Measurements from ENCODE around the gene GRIK5. TPM values are rescaled to one million over a fixed set of nuclear protein-coding genes. Genes with fewer than 3 reads are reported as not detected.

The GRIK5 gene
- total RNA-seq, 2 donors from 2014 or later = 22.3 to 24.8 TPM

DNA sequence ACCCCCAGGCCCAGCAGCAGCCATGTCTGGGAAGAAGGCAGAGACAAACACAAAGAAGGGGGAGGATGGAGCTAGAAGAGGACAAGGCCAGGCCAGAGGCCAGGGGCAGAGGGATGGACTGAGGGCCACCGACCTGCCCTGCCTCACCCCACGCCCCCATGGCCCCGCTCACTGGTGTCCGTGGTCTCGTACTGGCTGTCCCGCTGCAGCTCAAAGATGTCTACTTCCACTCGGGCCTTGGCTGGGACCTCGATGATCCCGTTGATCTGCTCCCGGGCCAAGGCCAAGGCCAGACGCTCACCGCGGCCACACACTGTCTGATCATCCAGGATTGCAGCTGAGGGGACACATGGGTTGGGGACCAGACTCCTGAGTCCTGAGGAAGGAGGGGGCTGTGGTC is 5.0 kb downstream of the GRIK5 start:
- Histone ChIP-seq H3K27ac (no peak overlapping the region), H3K27me3 (replicated peaks; ENCODE audit: insufficient read depth) (no peaks in the 10 kb centered on the region), H3K36me3 (peaks cover 13% of the 10 kb centered on the region), H3K4me1 (ENCODE audit: control insufficient read depth in 1 of 2, low read depth in 2 of 2) (peaks cover 3 to 14% of the 10 kb centered on the region in 2 donors), H3K9me3 (no peaks in the 10 kb centered on the region), H3K4me3 (no peak overlapping the region)
- TF ChIP-seq, protein P1, sequence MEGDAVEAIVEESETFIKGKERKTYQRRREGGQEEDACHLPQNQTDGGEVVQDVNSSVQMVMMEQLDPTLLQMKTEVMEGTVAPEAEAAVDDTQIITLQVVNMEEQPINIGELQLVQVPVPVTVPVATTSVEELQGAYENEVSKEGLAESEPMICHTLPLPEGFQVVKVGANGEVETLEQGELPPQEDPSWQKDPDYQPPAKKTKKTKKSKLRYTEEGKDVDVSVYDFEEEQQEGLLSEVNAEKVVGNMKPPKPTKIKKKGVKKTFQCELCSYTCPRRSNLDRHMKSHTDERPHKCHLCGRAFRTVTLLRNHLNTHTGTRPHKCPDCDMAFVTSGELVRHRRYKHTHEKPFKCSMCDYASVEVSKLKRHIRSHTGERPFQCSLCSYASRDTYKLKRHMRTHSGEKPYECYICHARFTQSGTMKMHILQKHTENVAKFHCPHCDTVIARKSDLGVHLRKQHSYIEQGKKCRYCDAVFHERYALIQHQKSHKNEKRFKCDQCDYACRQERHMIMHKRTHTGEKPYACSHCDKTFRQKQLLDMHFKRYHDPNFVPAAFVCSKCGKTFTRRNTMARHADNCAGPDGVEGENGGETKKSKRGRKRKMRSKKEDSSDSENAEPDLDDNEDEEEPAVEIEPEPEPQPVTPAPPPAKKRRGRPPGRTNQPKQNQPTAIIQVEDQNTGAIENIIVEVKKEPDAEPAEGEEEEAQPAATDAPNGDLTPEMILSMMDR (IDR thresholded peaks at IDR 0.05) = no peak
- ATAC-seq (ENCODE audit: insufficient number of reproducible peaks, low FRiP score, low read depth) (no peak), DNase-seq (ENCODE audit: low spot score) (no peak)

DNA sequence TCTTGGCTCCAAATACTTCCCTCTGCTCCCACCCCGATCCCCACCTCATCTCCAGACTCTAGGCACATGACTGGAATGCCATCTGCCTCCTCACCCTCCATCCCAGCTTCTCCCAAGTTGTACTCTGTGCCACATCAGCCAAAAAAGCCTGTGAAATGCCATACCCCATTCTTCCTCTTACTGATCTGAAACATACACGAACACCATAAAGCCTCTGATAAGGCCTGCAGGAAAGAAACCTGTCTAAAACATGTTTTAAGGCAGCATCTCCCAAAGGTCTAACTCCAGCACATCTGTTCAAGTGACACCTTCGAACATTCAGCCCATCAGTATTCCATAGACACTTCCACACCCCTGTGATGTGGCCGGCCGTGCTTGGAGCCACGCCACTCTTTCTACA is 5.6 kb downstream of the GRIK5 start:
- DNase-seq (ENCODE audit: low spot score) (no peak), ATAC-seq (ENCODE audit: insufficient number of reproducible peaks, low FRiP score, low read depth) (no peak)
- H3K27me3 ChIP-seq (replicated peaks; ENCODE audit: insufficient read depth) = no peaks in the 10 kb centered on the region
- no peak overlapping the region for H3K4me3 ChIP-seq
- no peaks in the 10 kb centered on the region for H3K9me3 ChIP-seq
- no peak overlapping the region for H3K27ac ChIP-seq
- H3K4me1 ChIP-seq (ENCODE audit: control insufficient read depth in 1 of 2, low read depth in 2 of 2) = peaks cover 3 to 8% of the 10 kb centered on the region in 2 donors
- H3K36me3 ChIP-seq = peaks cover 15% of the 10 kb centered on the region
- TF ChIP-seq, protein P1 (IDR thresholded peaks at IDR 0.05) = no peak

DNA sequence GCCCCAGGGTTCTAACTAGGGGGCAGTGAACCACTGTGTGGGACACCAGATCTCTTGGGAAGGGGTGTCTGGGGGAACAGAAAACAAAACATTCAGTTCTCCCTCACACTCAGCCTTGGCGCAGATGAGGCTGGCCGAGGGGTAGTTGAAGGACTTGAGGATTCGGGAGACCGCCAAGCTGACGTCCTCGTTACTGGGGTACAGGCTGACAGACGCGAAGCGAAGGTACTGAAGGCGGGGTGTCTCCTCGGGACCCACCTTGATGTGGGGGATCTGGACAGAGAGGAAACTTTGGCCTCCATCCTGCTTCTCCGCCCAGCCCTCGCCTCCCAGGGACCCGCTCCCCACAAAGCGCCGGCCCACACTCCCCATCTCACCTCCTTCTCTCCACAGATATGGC is 7.6 kb downstream of the GRIK5 start:
- Histone ChIP-seq H3K4me1 (ENCODE audit: control insufficient read depth in 1 of 2, low read depth in 2 of 2) (peaks cover 0 to 8% of the 10 kb centered on the region in 2 donors), H3K27me3 (replicated peaks; ENCODE audit: insufficient read depth) (no peaks in the 10 kb centered on the region), H3K36me3 (peaks cover 19% of the 10 kb centered on the region), H3K27ac (no peak overlapping the region), H3K9me3 (no peaks in the 10 kb centered on the region), H3K4me3 (no peak overlapping the region)
- ATAC-seq (ENCODE audit: insufficient number of reproducible peaks, low FRiP score, low read depth) (no peak), DNase-seq (ENCODE audit: low spot score) (no peak)
- TF ChIP-seq, protein P1 (IDR thresholded peaks at IDR 0.05) = no peak

DNA sequence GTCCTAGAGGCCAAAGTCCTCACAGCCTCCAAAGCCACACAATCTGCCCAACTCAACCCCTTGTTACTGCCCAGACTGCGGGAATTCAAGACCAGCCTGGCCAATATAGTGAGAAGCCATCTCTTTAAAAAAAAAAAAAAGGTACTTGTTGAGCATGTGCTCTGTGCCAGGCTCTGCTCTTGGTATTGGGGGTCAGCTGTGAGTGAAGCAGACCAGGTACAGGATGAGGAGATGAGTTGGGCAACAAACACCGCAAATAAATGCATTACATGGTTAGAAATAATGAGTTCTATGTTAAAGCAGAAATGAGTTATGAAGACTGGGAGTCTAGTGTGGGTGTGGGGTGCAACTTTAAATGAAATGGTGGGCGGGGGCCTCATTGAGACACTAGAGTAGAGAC is 9.9 kb downstream of the GRIK5 start:
- TF ChIP-seq, protein P1 (IDR thresholded peaks at IDR 0.05) = no peak
- no peaks in the 10 kb centered on the region for H3K27me3 ChIP-seq (replicated peaks; ENCODE audit: insufficient read depth)
- no peak for ATAC-seq (ENCODE audit: insufficient number of reproducible peaks, low FRiP score, low read depth)
- no peak overlapping the region for H3K27ac ChIP-seq
- no peak overlapping the region for H3K4me3 ChIP-seq
- no peaks in the 10 kb centered on the region for H3K9me3 ChIP-seq
- H3K36me3 ChIP-seq = peaks cover 33% of the 10 kb centered on the region
- DNase-seq (ENCODE audit: low spot score) = no peak
- no peaks in the 10 kb centered on the region for H3K4me1 ChIP-seq (ENCODE audit: control insufficient read depth in 1 of 2, low read depth in 2 of 2)

DNA sequence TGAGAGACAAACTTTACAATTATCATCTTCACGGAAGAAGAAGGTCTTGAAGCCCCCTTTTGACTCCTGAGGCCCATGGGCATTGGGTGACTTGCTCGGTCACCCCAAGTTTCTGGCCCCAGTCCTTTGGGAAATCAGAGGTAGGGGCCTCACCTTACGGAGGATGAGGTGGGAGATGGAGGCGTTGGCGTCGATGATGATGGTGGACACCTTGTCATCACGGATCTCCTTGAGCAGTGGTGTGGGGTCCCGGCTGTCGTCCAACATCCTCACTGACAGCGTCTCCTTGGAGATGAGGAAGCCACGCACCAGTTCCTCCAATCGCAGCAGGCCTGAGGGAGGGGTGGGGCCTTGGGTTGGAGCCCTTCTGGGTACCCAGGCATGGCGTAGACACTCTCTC is 10.8 kb downstream of the GRIK5 start:
- Histone ChIP-seq H3K27me3 (replicated peaks; ENCODE audit: insufficient read depth) (no peaks in the 10 kb centered on the region), H3K36me3 (peaks cover 39% of the 10 kb centered on the region), H3K4me1 (ENCODE audit: control insufficient read depth in 1 of 2, low read depth in 2 of 2) (no peaks in the 10 kb centered on the region), H3K9me3 (no peaks in the 10 kb centered on the region), H3K27ac (no peak overlapping the region), H3K4me3 (no peak overlapping the region)
- TF ChIP-seq, protein P1 (IDR thresholded peaks at IDR 0.05) = no peak
- DNase-seq (ENCODE audit: low spot score) (no peak), ATAC-seq (ENCODE audit: insufficient number of reproducible peaks, low FRiP score, low read depth) (no peak)
